Stimulated activated CD8-positive, alpha-beta memory T cell treated with anti-CD3 and anti-CD28 coated beads, Interleukin-15, amount 100 ng/mL, for 1 hour (primary cell): Measurements from ENCODE around the gene CAMTA1.

Experiments used
- DNase-seq: peaks from one replicate; pipeline ENCODE4 v3.0.0-alpha.2; 2020; ENCODE audit warnings: low read depth

Gene CAMTA1

GRCh38 chr1:7435276-7436055 lies 650.2 kb downstream of the CAMTA1 start:
- DNase-seq, result no peak

GRCh38 chr1:7436056-7437005 lies 651.1 kb downstream of the CAMTA1 start:
- DNase-seq, result no peak

GRCh38 chr1:7437036-7437435 lies 651.8 kb downstream of the CAMTA1 start:
- no peak for DNase-seq

DNA sequence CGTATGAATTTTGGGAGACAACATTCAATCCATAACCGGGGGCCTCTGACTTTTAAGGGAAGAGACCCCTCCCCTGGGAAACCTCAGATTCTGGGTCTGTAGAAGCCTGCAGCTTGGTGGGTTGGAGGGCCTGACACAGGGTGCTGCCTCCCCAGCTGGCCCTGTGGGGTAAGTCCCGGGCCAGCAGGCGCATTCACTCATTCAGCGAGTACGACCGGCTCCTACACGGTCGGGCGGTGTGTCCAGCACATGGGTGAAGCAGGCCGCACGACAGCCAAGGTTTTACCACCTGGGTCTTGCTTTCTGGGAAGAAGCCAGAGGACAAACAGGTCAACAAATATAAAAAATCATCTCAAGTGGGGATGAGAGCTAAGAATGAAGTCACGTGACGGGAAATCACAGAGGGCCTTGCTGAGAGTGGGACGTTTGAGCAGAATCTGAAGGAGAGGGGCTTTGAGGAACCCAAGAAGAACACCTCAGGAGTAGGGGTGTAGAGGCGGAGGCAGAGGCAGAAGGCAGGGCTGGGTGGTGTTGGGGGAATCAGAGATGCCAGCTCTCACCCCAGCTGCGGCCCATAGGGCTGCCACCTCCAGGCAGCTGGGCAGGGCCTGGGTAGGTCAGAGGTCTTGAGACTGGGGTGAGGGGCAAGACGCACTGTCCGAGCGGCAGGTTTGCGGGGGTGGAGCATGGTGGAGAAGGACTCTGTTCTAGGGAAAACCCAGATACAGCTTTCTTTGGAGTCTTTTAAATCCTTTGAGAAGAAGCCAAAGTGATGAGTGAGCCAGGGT lies 652.5 kb downstream of the CAMTA1 start:
- no peak for DNase-seq

- no peak for DNase-seq
These were observed 653.1 kb downstream of the CAMTA1 start for GRCh38 chr1:7438396-7438785.

- DNase-seq, result no peak
These were observed 653.8 kb downstream of the CAMTA1 start for GRCh38 chr1:7438921-7439655.

GRCh38 chr1:7440154-7440553 lies 654.9 kb downstream of the CAMTA1 start:
- DNase-seq, result no peak

DNA sequence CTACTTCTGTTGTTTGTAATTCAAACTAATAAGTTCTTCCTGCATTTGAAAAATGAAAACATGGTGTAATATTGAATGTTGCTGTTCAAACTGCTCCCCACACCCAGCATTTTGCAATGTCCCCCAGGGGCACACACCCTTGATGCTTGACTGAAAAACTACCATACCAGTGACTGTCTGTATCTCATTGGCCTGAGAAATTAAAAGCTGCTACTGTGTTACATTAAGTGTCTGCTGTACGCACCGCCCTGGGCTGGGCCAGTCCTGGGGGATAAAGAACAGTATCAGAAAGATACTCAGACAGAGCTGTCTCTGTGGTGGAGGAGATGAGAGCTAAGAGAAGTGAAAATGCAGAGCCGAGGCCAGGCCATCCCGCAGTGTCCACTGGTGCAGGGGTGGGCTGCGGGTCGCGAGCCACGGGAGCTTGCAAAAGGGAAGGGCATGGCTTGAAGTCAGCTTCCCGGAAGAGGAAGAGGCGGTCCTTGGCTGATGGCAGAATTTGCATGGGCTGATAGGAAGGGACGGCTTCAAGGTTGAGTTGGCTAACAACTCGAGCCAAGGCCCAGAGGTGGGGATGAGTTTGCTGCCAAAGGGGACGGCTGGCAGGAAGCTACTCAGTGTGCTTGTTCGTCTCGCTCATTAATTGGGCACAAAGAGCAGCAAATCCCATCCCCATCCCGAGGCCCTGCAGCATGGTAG lies 656.0 kb downstream of the CAMTA1 start:
- DNase-seq, result no peak

- no peak for DNase-seq
These were observed 656.8 kb downstream of the CAMTA1 start for GRCh38 chr1:7442036-7442435.

DNA sequence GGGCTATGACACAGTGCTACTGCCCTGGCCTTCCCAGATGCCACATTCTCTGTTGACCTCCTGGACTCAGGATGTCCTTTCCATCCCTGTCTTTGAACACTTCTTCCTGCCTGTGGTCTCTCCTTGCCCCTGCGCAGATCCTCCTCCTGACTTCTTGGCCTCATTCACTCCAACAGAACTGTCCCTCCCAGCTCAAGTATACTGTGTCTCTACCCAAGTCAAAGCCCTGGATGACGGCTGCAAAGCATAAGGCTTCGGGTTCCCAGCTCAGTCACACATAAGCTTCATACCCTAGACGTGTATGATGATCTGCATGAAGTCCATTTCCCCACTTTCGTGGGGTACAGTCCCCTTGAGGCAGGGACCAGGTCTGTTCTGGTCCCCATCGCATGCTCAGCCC lies 657.7 kb downstream of the CAMTA1 start:
- no peak for DNase-seq

GRCh38 chr1:7444363-7444762 lies 659.1 kb downstream of the CAMTA1 start:
- no peak for DNase-seq

- DNase-seq, result no peak
These were observed 661.8 kb downstream of the CAMTA1 start for GRCh38 chr1:7447093-7447492.

DNA sequence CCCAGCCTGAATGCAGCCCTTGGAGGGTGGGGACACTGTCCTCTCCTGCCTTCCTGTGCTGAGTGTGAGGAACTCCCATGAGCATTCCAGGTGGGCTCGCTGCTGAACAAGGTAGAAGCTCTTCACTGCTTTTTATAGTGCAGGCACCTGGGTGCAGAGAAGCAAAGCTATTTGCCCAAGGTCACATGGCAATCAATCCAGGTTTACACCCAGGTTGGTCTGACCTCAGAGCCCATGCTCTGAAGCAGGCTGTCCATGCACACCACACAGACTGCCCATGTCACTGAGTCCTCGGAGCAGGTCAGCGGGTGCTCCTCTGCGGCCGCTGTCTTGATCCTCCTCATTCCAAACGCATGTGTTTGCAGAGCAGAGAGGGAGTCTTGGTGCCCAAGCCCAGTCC lies 662.5 kb downstream of the CAMTA1 start:
- no peak for DNase-seq

DNA sequence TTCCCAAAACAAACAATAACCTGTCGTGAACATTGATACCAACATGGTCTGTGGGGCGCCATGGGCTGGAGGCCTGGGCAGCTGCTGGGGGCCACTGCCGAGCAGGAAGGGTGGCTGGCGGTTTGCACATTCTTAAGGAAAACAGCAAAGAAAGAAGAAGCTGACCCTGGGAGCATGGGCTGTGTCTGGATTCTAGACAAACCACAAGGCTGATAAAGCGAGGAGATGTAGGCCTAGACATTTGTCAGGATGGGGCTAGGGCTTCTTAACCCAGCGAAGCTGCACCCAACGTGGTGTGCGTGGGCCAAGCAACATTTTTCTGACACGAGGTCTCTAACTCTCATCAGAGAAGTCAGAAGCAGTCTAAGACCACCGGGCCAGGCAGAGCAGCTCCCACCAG lies 663.7 kb downstream of the CAMTA1 start:
- DNase-seq, result no peak

DNA sequence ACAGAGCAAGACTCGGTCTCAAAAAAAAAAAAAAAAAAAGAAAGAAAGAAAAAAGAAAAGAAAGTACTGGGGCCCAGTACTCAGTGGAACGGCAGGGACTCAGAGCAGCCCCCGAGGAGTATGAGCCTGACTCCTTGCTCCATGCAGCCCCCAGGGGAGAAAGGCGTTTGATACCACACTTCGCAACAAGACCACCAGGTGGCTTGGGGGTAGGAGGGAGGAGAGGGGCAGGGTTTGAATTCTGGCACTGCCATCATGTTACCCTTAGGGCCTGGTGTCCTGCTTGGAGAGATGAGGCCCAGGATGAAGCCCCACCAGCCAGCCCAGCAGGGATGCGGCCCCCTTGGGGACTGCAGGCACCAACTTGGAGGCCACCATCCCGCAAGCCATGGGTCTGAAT lies 664.5 kb downstream of the CAMTA1 start:
- no peak for DNase-seq

- DNase-seq, result no peak
These were observed 665.6 kb downstream of the CAMTA1 start for GRCh38 chr1:7450838-7451237.

GRCh38 chr1:7453038-7453437 lies 667.8 kb downstream of the CAMTA1 start:
- no peak for DNase-seq

DNA sequence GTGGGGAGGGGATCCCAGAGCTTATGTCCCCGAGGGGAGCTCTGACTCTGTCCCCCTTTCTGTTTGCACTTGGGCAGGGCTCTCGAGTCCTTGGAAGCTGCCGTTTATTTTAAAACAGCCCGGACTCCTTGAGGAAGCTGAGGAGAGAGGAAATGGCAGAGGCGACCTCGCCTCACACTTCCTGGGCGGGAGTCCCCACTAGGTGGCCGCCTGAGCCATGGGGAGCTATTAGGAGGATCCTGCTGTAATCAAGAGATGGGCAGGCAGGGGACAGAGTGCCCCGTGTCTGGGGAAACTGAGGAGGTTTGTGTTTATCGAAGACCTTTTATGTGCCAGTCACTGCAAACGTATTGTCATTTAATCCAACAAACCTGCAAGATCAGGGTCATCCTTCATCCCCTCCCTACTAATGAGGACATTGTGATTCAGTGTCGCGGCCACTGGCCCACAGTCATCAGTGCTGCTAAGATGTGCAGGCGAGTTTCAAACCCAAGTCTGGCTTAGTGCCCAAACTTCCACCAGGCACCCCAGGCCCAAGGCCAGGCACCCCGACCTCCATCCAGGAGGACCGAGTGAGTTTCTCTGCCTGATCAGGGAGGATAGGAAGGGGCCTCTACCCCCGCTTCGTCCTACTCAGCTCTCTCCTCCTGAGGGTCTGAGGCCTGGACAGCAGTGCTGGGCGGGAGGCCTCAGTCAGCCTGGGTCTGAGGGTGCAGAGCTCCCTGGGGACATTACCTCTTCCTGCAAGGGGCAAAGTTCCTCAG lies 669.0 kb downstream of the CAMTA1 start:
- no peak for DNase-seq

DNA sequence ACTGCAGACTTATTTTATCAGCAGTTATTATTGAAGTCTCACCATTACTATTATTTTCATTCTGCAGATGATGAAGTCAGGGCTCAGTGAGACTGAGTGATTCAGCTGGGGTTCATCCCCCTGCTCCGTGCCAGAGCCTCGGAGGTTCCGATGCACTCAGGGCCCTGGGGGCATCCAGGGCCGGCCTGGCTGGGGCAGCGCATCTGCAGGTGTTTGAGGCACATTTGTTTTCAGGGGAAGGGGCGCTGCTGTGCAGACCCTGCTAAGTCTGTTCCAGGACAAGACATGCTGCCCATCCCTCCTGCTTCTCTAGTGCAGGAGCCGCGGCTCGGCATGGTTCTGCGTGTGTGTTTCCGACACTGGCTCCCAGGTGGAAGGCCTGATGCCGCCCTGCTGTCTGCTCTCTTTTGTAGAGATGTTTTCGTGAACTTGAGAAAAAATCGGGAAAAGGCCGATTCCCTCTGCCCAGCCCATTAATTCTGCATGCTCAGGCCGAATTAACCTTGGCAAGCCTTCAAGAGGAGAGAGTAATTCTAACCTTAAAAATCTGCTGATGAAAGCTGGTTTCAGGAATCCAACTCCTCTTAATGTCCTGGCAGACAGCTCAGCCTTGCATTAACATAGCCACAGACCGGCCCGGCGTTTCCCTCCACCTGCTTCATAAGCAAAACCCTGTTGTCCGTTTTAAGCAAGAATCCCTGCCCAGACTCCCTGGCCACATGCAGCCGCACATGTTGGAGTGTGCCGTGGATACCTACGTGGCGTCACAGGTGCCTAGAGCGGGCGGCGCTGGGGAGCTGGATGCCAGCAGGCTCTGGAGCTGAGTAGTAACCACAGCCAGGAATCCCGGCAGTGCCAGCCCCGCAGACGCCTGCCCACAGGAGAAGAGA lies 669.9 kb downstream of the CAMTA1 start:
- no peak for DNase-seq
